Stimulated activated CD4-positive, alpha-beta T cell treated with anti-CD3 and anti-CD28 coated beads, TNF-alpha, amount 100 ng/mL, for 4 hours (primary cell): ENCODE measurements around the gene BBS1.
A peak's percentile ranks its signal among the peaks of the same experiment; 100 is the strongest.
"Not testable (repeated sequence)": the region's sequence is repeated elsewhere in the genome, so short reads cannot be mapped to it uniquely, and the experiment has no call there.

Experiments
- DNase-seq, 3 experiments: peaks; one replicate each; pipeline ENCODE4 v3.0.0-alpha.2; 2020; ENCODE audit warnings: low read depth in 3 of 3

The BBS1 gene

DNA sequence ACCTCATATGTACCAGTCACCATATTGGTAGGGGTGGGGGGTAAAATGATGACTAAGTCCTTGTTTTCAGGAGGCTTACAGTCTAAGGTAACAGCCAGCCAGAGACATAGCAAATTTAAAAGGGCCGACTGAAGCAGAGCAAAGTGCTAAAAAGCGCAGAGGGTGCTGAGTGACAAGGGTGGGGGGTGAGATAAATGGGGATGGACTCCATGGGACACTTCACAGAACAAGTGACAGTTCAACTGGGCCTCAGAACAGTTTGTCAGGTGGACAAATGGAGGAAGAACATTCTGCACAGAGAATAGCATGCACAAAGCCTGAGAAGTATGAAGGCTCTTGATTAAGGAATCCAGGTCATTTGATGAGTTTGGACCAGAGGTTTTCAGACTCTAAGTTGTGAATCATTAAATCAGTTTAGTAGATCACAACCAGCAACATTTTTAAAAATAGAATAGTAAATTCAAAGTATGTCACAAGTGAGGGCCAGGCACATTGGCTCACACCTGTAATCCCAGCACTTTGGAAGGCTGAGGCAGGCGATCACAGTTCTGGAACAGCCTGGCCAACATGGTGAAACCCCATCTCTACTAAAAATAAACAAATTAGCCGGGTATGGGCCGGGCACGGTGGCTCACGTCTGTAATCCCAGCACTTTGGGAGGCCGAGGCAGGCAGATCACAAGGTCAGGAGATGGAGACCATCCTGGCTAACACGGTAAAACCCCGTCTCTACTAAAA is 14.0 kb downstream of the BBS1 start:
- DNase-seq: no peak

DNA sequence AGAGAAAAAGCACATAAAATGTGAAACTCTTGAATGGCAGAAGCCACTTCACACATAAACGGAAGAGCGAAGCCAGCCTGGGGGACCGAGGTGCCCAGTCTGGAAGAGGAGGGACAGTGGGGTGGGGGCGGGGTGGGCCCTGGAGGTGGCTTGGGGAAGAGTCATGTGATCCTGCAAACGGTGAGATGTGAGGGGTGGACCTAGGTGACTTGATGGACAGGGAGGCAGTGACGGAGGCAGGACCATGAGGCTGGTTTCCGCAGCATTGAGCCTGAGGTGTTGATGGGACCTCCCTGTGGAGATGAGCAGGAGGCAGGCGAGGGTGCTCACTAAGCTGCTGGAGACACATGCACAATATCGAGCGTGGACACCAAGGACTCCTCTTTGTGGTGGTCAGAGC is 18.6 kb downstream of the BBS1 start:
- DNase-seq: no peak

DNA sequence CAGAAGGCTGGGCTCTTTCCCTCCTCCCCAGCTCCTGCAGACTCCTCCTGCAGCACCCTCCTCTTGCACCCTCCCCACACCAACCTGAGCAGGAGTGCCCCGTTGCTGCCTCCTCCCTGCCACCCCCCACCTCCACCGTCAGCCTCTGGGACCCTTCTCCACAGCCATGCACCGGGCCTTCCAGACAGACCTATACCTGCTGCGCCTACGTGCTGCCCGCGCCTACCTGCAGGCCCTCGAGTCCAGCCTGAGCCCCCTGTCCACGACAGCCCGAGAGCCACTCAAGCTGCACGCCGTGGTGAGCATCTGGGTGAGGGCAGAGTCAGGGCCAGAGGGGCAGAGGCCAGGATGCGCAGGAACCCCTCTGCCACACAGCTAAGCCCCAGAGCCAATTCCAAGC is 19.2 kb downstream of the BBS1 start:
- no peak for DNase-seq

DNA sequence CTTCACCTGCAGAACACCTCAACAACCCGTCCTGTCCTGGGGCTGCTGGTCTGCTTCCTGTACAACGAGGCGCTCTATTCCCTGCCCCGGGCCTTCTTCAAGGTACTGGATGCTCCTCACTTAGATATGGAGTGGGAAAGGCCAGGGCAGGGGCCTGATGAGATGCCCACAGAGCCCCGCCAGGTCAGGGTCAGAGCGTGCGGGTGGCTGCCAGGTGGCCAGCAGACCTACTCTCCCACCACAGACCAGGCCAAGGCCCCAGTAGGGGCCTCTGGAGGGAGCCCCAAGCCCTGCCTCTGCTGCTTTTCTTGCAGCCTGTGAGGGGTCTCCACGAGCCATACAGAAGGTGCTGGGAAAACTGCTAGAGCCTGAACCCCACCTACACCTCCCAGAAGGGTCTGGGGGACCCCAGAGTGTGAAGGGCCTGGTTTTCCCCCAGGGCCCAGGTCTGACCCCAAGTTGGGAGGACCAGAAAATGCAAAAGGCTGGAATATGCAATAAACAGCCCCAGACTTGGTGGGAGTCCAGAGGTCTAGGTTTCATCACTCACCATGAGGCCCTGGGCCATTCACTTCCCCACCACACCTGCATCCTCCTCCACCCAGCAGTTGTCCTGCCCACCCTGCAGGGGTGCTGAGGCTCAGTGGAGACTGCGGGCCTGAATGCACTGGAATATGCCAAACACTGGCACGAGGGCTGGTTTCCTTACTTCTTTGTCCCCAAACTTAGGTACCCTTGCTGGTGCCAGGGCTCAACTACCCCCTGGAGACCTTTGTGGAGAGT is 20.7 kb downstream of the BBS1 start:
- no peak for DNase-seq

DNA sequence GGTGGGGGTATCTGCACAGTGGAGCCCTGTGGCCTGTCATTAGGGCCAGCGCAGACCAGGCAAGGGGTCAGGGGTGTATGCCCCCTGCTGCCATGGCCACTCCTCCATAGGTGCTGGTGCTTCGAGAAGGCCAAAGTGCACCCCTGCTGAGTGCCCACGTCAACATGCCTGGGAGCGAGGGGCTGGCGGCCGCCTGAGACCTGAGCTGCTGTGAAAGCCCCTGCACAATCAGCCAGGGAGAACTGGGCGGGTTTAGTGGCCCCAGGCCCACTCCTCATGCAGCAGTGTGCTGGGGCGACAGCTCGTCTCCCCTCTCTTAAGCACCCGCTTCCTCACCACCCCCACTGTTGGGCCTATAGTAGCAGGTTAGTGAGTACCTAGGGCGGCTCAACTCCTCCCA is 21.4 kb downstream of the BBS1 start:
- DNase-seq: no peak

DNA sequence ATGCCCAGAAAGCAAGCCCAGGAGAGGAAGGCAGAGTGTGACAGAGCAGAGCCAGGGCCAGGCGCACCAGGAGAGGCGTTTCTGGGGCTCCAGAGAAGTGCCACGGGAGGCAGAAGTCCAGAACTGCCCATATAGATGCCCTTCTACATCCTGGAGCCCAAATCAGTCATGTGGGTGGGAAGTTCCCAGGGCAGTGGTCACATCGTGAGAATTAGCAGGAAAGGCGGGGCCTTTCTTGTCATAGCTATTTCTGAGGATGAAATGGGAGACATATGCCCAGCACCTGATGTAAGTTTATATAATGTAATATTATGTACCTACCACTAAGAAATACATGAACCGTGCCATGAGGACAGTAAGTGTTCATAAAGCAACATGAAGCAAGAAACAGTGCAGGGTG is 22.3 kb downstream of the BBS1 start:
- DNase-seq: no peak

DNA sequence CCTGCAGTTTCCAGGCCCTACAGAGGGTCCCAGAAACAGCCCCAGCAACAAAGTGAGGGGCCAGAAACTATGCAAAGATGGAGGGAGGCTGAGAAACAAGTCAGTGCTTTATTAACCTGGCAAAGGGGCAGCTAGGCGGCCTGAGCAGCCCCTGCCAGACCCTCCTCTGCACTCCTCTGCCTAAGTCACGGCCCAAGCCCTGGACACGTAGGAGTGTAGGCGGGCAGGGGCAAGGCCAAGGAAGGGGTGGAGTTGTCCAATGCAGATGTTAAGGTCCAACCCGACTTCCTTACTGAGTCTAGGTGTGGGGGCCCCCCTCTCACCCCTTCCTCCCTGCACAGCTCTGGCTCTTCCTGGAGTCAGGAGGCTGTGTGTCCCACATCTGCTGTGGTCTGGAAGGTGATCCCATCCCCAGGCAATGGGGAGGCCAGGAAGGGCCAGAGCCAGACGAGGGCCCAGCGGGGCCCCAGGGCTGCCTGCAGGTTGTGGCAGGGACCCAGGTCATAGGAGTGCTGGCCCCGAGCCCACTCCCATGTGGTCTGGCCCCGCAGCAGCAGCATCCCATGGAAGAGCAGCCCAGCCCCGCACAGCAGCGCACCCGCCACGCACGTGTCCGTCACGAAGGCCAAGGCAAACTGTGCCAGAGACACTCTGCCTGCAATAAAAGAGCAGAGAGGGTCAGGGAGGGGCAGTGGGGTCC is 28.9 kb downstream of the BBS1 start:
- DNase-seq: no peak

DNA sequence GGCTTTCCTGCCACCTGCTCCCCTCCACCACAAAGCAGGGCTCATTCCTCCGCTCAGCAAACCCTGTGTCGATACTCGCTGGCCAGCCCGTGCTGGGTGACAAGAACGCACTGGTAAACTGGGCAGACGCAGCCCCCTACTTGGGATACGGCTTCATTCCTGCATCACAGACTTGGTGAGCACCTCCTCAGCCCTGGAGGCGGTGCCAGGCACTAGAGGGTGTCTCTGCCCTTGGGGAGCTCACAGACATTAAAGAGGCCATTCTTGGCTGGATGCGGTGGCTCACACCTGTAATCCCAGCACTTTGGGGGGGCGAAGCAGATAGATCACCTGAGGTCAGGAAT is 29.4 kb downstream of the BBS1 start:
- no peak for DNase-seq

DNA sequence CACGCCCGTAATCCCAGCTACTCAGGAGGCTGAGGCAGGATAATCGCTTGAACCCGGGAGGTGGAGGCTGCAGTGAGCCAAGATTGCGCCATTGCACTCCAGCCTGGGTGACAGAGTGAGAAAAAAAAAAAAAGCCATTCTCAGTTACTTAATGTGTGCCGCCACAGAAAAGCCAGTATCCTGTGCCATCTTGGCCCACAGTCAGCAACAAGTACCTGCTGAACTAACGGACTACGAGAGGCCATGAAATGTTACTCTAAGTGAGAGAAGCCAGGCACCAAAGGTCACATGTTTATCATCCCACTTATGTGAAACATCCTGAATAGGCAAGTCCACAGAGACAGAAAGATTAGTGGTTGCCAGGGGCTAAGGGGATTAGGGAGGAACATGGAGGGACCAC is 30.2 kb downstream of the BBS1 start:
- DNase-seq: not testable (repeated sequence)

DNA sequence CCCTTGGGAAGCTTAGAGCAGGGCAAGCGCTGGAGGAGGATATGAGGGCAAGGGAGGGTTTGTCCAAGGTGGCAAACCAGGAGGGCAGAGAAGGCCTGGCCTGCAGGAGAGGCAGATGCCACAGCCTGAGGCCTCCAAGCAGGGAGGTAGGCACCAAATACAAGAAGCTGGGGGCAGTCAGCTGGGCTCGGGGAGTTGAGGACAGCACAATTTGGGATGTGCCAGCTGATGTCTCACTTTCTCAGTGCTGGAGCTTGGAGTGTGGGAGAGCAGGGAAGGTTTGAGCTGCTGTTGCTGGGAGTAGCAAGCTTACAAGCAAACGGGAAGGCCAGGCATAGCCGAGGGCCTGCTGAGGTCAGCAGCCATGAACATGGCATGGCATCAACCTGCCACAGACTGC is 31.5 kb downstream of the BBS1 start:
- DNase-seq: no peak

DNA sequence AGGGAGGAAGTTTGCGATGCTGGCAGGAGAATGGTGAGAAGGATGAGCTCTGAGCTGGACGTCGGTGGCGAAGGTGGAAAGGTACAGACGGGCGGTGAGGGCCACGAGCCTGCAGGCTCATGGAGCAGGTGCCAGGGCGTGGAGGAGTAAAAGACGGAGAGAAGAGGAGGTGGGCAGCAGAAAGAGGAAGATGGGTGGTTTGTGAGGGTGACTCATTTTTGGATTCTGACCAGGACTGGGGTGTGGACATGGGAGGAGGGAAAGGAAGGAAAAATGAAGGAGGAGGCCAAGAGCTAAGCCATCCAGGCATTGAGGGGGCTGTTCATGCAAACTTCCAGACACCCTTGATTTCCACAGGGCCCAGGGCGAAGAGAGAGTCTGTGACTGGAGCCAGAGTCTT is 31.9 kb downstream of the BBS1 start:
- DNase-seq: no peak

DNA sequence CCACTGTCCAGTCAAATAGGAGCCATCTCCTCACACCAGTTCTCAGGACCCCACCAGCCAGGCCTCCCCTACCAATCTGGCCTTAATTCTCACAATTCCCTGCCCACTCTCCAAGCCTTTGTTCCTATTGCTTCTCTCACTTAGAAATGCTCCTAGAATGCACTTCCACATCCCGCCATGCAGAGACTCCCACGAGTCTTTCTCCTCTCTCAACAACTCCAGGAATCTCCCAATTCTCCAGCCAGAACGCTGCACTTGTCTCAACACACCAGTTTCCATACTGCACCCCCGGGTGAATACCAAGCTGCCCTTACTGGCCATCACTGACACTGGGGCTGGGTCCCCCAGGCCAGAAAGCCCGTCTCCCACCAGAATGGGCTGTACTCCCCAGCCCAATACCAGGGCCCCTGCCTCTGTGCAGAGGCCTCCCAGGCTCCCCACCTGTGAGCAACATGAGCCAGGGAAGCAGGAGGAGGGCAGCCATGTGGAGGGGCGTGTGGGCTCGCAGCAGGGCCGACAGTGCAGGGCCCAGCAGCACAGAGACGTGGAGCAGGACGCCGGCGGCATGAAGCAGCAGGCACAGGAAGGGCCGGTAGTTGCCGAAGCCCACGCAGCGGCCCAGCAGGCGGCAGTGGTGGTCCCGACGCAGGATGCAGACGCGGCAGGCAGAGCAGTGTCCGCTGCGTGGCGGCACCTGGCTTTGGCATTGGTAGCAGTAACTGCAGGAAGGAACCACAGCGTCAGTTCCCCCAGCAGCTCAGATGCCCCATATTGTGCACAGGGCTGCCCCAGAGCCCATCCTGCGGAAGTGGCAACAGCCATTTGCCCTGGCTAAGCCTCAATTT is 33.0 kb downstream of the BBS1 start:
- peak in 1 of 3 experiments; percentile 22 for DNase-seq

DNA sequence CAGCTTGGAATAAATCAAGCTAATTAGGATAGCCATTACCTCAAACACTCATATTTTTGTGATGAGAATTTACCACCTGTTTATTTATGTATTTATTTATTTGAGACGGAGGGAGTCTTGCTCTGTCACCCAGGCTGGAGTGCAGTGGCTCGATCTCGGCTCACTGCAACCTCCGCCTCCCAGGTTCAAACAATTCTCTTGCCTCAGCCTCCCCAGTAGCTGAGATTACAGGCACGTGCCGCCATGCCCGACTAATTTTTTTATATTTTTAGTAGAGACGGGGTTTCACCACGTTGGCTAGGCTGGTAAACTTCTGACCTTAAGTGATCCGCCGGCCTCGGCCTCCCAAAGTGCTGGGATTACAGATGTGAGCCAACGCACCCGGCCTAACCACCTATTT is 34.5 kb downstream of the BBS1 start:
- not testable (repeated sequence) for DNase-seq

DNA sequence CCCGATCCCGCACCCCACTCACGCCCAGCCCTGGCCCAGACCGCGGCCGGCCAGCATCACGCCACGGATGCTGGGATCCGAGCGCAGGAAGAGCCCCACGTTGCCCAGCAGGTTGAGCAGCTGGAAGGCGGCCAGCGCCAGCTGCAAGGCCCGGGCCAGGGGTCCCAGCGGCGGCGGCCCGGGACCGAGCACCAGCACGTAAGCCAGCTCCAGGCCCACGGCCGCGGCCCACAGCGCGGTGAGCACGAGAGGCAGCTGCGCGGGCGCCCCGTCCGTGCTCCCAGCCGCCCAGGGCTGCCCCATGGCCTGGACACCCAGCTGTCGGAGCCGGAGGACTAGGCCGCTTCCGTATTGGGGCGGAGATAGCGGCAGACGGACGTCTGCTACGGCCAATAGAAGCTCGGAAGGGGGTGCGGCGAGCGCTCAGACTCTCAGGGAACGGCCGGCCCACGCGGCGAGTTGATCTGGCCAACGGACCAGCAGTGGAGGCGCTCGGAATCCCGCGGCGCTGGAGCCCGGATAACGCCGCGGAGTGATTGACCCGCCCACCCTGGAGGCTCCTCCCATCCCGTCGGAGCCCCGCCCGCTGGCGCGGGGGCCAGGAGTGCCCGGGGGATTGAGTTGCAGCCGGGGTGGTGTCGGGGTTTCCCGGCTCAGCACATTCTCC is 35.4 kb downstream of the BBS1 start, which contains the start of gene ZDHHC24:
Gene ZDHHC24 (minus strand): TSS at position 348 of the 667 bp plus-strand sequence. CDS start 45 bp downstream, at position 303.
- DNase-seq: peak; percentile 62 to 75 (median 71)

DNA sequence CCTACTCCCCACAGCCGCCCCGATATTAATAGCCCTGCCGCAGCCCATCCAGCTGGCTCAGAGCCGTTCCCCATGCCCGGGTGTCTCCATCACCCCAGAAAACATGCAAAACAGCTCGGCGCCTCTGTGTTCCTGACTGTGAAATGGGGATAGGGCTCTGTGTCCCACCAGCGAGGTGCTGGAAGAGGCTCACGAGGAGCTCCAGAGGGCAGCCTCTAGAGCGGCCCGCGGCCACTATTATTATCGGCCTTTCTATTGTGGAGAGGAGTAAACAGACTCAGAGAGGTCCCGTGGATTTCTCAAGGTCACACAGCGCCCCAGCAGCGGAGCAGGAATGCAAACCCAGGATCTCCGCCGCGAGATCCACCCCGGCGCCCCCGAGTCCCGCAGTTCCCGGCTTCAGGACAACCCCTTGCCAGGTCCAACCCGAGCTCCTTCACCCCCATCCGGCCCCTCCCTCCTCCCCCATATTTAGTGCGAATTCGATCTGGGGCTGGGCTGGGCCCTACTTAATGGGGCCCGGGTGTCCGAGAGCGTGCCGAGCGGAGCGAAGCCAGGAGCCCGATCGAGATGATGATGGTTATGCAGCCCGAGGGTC is 36.0 kb downstream of the BBS1 start, which contains the start of gene ACTN3:
Gene ACTN3 (plus strand): TSS at position 536 of the 598 bp plus-strand sequence. CDS start 35 bp downstream, at position 571.
- DNase-seq: no peak

DNA sequence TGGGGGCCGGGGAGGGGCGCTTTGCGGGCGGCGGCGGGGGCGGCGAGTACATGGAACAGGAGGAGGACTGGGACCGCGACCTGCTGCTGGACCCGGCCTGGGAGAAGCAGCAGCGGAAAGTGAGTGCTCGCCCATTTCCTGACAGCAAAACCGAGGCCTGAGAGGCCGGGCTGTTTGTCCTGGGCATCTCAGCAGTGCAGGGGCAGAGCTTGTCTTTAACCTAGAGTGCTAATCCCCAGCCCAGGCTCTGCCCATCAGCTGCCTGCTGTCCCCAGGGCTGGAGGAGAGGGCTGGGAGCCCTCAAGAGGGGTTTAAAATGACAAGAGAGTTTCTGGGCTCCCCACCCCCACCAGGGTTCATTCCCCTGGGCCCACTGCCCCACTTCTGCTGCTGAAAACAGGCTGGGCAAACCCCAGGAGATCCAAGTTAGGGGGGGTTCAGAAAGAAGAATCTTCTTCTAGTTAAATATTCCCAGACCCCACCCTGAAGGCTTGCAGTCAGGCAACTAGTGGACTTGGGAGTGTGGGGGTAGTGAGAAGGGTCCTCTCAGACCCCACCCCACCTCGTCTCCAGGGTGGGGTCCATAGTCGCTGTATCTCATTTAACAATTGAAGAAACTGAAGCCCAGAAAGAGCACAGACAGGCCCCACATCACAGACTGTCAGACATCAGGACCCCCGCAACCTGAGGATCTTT is 36.7 kb downstream of the BBS1 start:
- DNase-seq: no peak

DNA sequence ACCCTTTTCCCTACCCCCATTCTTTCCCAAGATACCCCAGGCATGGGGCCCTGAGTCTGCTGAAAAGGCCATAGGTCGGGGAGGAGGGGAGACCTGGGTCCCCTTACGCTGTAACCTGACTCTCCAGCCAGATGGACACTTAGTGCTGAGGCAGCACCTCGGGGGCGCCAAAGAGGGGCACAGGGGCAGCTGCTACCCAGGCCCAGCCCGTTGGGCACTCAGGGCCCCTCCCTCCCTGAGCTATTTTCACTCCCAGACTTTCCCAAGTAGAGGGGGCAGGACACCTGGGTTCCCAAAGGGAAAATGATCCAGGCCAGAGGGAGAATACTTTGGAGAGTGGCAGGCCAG is 37.2 kb downstream of the BBS1 start:
- DNase-seq: no peak

DNA sequence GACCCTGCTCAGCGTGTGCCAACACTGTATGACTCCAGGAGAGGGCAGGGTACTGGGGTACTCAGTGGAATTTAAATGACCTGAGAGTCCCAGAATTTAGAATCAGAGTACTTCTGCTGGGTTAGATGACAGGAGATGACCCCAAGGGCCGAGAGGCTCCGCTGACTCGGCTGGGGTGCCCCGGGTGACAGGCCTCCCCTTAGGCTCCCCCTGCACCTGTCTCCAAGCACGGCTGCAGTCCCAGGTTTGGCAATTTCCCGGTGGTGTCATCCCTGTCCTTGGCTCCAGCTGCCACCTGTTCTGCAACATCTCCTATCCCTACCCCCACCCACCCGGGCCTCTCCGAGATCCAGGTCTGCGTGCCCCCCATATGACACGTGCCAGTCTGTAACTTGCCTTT is 37.6 kb downstream of the BBS1 start:
- DNase-seq: no peak

DNA sequence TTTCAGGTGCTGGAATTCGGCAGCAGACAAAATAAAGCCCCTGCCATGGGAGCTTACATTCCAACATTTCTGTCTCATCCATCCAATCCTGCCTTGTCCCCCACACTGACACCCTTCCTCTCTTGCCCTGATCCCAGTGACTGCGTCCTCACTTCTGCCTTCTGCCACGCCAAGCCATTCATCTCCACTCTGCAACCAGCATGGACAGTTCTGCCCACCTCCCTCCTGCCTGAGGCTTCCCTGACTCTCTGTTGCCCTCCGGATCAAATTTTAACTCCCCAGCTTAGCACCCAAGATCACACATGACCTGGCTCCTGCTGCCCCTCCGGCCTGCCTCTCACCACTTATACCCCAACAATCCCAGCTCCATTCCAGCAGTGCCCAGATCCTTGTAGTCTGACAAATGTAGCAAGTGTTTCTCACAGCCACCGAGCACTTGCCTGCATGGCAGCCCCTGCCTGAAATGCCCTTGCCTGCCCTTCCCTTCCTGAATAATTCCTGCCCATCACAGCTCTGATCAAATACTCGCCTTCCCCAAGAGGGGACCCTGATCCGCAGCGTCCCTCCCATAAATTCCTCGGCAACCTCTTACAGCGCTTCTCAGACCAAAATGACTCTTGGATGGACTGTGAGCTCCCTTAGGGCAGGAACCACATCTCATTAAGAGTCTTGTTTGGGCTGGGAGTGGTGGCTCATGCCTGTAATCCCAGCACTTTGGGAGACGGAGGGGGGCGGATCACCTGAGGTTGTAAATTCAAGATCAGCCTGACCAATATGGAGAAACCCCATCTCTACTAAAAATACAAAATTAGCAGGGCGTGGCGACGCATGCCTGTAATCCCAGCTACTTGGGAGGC is 38.6 kb downstream of the BBS1 start:
- DNase-seq: no peak
